Thymus (tissue), 2 donors: Measurements from ENCODE around the gene S100A2. TPM values are rescaled to one million over a fixed set of nuclear protein-coding genes. Genes with fewer than 3 reads are reported as not detected.

Experiments used
- polyA plus RNA-seq: library from polyadenylated mRNA; stranded (reverse); fragments of 200-250 nt; gene quantifications from one replicate; pipeline ENCODE4 v1.2.3, GENCODE V29; 2013
- total RNA-seq: library from RNA; stranded (reverse); fragments of 120-200 nt; gene quantifications from one replicate; pipeline ENCODE4 v1.2.4, GENCODE V29; 2013
- donor health status: healthy.

The S100A2 gene
- total and polyA plus RNA-seq, 2 donors: 9.8 to 93.5 TPM

Other genes with a start within 250 kb of the S100A2 start
- gene PGLYRP4, start 217.0 kb downstream of the S100A2 start, total RNA-seq: 1.3 TPM
- 6.1 TPM for gene PGLYRP4, start 217.0 kb downstream of the S100A2 start, polyA plus RNA-seq
- 281 TPM for gene S100A9, start 208.0 kb downstream of the S100A2 start, total RNA-seq
- gene S100A9, start 208.0 kb downstream of the S100A2 start, polyA plus RNA-seq: 1,119 TPM
- 35.8 TPM for gene S100A12, start 190.2 kb downstream of the S100A2 start, total RNA-seq
- gene S100A12, start 190.2 kb downstream of the S100A2 start, polyA plus RNA-seq: 29.1 TPM
- gene S100A8, start 174.8 kb downstream of the S100A2 start, total RNA-seq: 291 TPM
- gene S100A8, start 174.8 kb downstream of the S100A2 start, polyA plus RNA-seq: 754 TPM
- not detected for gene S100A7A, start 149.3 kb downstream of the S100A2 start, total RNA-seq
- 0.30 TPM for gene S100A7A, start 149.3 kb downstream of the S100A2 start, polyA plus RNA-seq
- 5.9 TPM for gene S100A7, start 105.2 kb downstream of the S100A2 start, total RNA-seq
- 247 TPM for gene S100A7, start 105.2 kb downstream of the S100A2 start, polyA plus RNA-seq
- 131 TPM for gene S100A6, start 29.9 kb downstream of the S100A2 start, total RNA-seq
- 654 TPM for gene S100A6, start 29.9 kb downstream of the S100A2 start, polyA plus RNA-seq
- not detected for gene S100A5, start 24.9 kb downstream of the S100A2 start, total RNA-seq
- 0.87 TPM for gene S100A5, start 24.9 kb downstream of the S100A2 start, polyA plus RNA-seq
- 76.8 TPM for gene S100A4, start 20.0 kb downstream of the S100A2 start, total RNA-seq
- 305 TPM for gene S100A4, start 20.0 kb downstream of the S100A2 start, polyA plus RNA-seq
- gene S100A3, start 16.6 kb downstream of the S100A2 start, total RNA-seq: 0.38 TPM
- 2.6 TPM for gene S100A3, start 16.6 kb downstream of the S100A2 start, polyA plus RNA-seq
- 28.8 TPM for gene S100A16, start 47.3 kb upstream of the S100A2 start, total RNA-seq
- gene S100A16, start 47.3 kb upstream of the S100A2 start, polyA plus RNA-seq: 128 TPM
- 137 TPM for gene S100A14, start 50.5 kb upstream of the S100A2 start, total RNA-seq
- gene S100A14, start 50.5 kb upstream of the S100A2 start, polyA plus RNA-seq: 302 TPM
- 32.0 TPM for gene S100A13, start 61.7 kb upstream of the S100A2 start, total RNA-seq
- 96.1 TPM for gene S100A13, start 61.7 kb upstream of the S100A2 start, polyA plus RNA-seq
- gene S100A1, start 62.6 kb upstream of the S100A2 start, total RNA-seq: 0.76 TPM
- gene S100A1, start 62.6 kb upstream of the S100A2 start, polyA plus RNA-seq: 3.4 TPM
- 61.0 TPM for gene CHTOP, start 68.2 kb upstream of the S100A2 start, total RNA-seq
- gene CHTOP, start 68.2 kb upstream of the S100A2 start, polyA plus RNA-seq: 111 TPM
- gene SNAPIN, start 92.9 kb upstream of the S100A2 start, total RNA-seq: 50.3 TPM
- gene SNAPIN, start 92.9 kb upstream of the S100A2 start, polyA plus RNA-seq: 48.2 TPM
- gene ILF2, start 105.1 kb upstream of the S100A2 start, total RNA-seq: 435 TPM
- 91.2 TPM for gene ILF2, start 105.1 kb upstream of the S100A2 start, polyA plus RNA-seq
- 2.5 TPM for gene NPR1, start 112.8 kb upstream of the S100A2 start, total RNA-seq
- gene NPR1, start 112.8 kb upstream of the S100A2 start, polyA plus RNA-seq: 10.1 TPM
- gene INTS3, start 162.2 kb upstream of the S100A2 start, total RNA-seq: 18.2 TPM
- 59.9 TPM for gene INTS3, start 162.2 kb upstream of the S100A2 start, polyA plus RNA-seq
- gene SLC27A3, start 209.6 kb upstream of the S100A2 start, total RNA-seq: 8.4 TPM
- 48.5 TPM for gene SLC27A3, start 209.6 kb upstream of the S100A2 start, polyA plus RNA-seq